Neural crest cell (in vitro differentiated cells): ENCODE measurements around the gene ARL6IP5. TPM values are rescaled to one million over a fixed set of nuclear protein-coding genes. Genes with fewer than 3 reads are reported as not detected.

Experiments used
- DNase-seq: peaks from one replicate; pipeline ENCODE4 v3.0.0; 2021; ENCODE audit warnings: low read depth, mixed read lengths, low spot score
- H3K27ac Mint-ChIP-seq: one replicate; pipeline ENCODE4 v1.8.0; 2021; ENCODE audit warnings: mild to moderate bottlenecking, mixed read lengths; ENCODE audit not compliant: unreplicated experiment
- H3K27me3 Mint-ChIP-seq: 2 replicates; pipeline ENCODE4 v1.8.0; 2021; ENCODE audit warnings: low read depth, mild to moderate bottlenecking, mixed read lengths
- H3K36me3 Mint-ChIP-seq: 2 replicates; pipeline ENCODE4 v1.8.0; 2021; ENCODE audit warnings: low read depth, mild to moderate bottlenecking, mixed read lengths
- H3K4me1 Mint-ChIP-seq: 2 replicates; pipeline ENCODE4 v1.8.0; 2021; ENCODE audit warnings: mixed read lengths
- H3K4me3 Mint-ChIP-seq: one replicate; pipeline ENCODE4 v1.8.0; 2021; ENCODE audit warnings: mild to moderate bottlenecking, mixed read lengths
- H3K9me3 Mint-ChIP-seq: 2 replicates; pipeline ENCODE4 v1.8.0; 2021; ENCODE audit warnings: mixed read lengths
- microRNA-seq: library from miRNA; unstranded; fragments of <30 nt; microRNA quantifications from one replicate; pipeline ENCODE4, GENCODE V29; 2020
- total RNA-seq: library from RNA; stranded (reverse); gene quantifications from 2 replicates; pipeline ENCODE4 v1.2.1, GENCODE V29; 2021
- TF ChIP-seq, protein P1 (sequence below): fragments of 200-600 bp; sonication (generic); conservative IDR thresholded peaks from 2 replicates; pipeline ENCODE4 v1.5.0; 2021; ENCODE audit warnings: antibody characterized with exemption, mild to moderate bottlenecking

ARL6IP5 gene
- total RNA-seq, 1 donor from 2014 or later: 59.9 TPM

DNA sequence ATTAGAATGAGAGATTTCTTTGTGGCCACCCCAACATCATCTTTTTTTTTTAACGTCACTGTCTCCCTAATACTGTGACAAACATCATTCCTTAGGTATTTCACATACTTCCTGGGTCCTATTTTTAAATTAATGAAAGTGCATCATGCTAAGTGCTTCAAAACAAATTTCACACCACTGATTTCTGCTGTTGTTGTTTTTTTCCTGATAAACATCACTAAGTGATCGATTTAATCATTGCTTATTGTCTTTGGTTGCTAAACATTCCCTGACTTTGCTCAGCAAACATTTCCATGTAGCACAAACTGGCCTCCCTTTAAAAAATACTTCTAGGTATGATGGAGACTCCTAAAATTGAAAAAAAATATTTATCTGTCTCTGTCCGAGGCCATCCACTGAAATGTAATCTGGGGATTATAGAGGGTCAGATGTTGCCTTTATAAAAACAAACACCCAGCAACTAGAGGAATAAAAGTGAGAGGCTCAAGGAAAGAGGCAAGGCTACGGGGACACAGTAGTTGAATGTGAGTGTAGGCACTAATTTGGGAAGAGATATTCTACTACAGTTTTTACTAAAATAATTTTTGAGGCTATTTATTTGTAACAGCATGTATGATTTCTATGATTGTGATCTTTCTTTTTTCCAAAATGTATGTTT is 58.2 kb downstream of the ARL6IP5 start:
- Mint-ChIP-seq H3K4me1 (peaks cover 15% of the 10 kb centered on the region), H3K4me3 (no peak overlapping the region), H3K36me3 (no peaks in the 10 kb centered on the region), H3K9me3 (no peaks in the 10 kb centered on the region), H3K27me3 (no peaks in the 10 kb centered on the region), H3K27ac (no peak overlapping the region)
- DNase-seq: no peak
- TF ChIP-seq, protein P1, sequence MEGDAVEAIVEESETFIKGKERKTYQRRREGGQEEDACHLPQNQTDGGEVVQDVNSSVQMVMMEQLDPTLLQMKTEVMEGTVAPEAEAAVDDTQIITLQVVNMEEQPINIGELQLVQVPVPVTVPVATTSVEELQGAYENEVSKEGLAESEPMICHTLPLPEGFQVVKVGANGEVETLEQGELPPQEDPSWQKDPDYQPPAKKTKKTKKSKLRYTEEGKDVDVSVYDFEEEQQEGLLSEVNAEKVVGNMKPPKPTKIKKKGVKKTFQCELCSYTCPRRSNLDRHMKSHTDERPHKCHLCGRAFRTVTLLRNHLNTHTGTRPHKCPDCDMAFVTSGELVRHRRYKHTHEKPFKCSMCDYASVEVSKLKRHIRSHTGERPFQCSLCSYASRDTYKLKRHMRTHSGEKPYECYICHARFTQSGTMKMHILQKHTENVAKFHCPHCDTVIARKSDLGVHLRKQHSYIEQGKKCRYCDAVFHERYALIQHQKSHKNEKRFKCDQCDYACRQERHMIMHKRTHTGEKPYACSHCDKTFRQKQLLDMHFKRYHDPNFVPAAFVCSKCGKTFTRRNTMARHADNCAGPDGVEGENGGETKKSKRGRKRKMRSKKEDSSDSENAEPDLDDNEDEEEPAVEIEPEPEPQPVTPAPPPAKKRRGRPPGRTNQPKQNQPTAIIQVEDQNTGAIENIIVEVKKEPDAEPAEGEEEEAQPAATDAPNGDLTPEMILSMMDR: no peak

DNA sequence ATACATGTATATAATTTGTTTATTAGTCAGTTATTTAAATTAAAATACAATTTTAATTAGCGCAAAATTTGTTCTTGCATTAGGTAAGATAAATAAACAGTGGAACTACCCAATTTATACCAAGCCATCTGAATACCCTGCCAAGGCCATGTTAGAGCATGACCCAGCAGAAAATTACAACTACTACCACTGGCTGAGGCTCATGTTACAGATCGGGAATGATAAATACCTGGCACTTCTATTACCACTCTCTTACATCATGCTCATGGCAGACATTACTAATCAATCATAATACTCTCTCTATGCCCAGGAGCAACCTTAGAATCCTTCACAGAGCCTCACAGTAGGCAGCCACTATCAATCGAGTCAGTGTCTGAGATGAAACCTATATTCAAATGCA is 58.9 kb downstream of the ARL6IP5 start:
- no peaks in the 10 kb centered on the region for H3K27me3 Mint-ChIP-seq

DNA sequence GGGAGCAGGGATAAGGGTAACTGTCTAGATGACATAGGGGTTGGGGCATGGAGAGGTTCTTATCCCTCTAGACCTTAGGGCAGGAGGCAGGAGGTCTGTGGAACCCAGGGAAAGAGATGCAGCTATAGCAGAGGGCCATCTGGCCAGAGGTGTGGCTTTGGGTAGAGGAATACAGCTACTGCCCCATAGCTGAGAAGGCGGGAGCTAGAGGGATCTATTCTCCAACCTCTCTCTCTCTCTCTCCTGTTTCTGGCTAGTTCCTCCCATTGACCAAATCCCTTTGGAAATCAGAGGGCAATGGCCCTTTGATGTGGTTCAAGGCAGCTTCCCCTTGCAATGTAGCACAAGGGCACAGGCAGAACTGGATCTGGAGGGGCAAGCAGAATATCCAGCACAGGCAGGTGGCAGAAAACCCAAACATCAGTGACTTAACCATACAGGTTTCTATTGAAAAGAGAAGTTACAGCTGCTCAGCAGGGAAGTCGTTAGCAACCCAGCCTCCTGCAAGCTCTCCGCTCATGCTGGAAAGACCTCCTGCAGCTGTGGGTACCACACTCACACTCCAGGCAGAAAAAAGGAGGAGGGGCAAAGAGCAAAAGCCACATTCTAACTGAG is 60.0 kb downstream of the ARL6IP5 start:
- H3K27me3 Mint-ChIP-seq: no peaks in the 10 kb centered on the region
- no peak for DNase-seq
- H3K4me3 Mint-ChIP-seq: no peak overlapping the region
- H3K4me1 Mint-ChIP-seq: peaks cover 15% of the 10 kb centered on the region
- no peak overlapping the region for H3K27ac Mint-ChIP-seq
- H3K9me3 Mint-ChIP-seq: no peaks in the 10 kb centered on the region
- no peaks in the 10 kb centered on the region for H3K36me3 Mint-ChIP-seq
- TF ChIP-seq, protein P1: no peak

More for the DNA sequence above, 58.9 kb downstream of the ARL6IP5 start:
- Mint-ChIP-seq H3K4me3 (no peak overlapping the region), H3K9me3 (no peaks in the 10 kb centered on the region), H3K36me3 (no peaks in the 10 kb centered on the region), H3K27ac (no peak overlapping the region), H3K4me1 (peaks cover 15% of the 10 kb centered on the region)
- DNase-seq: no peak
- TF ChIP-seq, protein P1: no peak

DNA sequence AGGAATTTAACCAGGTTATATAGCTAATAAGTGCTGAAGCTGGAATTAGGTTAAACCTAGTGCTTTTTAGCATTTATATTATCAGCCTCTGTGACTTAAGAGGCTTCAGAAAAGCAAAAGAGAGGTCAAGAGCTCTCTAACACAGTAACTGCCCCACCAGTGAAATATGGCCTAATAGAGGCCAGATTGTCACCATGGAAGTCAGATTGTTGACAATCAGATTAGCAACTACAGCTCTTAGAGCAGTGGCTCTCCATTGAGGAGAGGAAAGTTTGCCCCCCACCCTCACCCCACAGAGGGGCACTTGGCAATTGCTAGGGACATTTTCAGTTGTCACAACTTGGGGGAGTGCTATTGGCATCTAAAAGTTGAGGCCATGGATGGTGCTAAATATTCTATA is 61.0 kb downstream of the ARL6IP5 start:
- Mint-ChIP-seq H3K9me3 (no peaks in the 10 kb centered on the region), H3K27me3 (no peaks in the 10 kb centered on the region), H3K4me1 (peaks cover 15% of the 10 kb centered on the region), H3K4me3 (no peak overlapping the region), H3K27ac (no peak overlapping the region), H3K36me3 (no peaks in the 10 kb centered on the region)
- no peak for DNase-seq
- TF ChIP-seq, protein P1: no peak

DNA sequence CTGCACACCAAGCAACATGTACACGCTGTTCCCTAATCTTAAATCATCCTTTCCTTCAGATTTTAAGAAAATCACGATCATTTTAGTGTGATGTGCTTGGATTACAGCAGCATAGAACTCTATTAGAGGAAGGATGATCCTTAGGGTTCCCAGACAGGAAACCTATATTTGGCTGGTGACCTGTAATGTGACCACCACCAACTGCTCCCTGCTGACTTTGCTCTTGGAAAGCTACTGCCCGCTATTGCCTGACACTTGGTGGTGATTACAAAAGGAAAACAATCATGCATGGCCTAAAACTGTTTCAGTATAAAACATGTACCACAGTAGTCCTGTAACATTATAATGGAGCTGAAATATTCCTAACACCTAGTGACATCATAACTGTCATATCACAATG is 64.8 kb downstream of the ARL6IP5 start:
- DNase-seq: no peak
- H3K4me1 Mint-ChIP-seq: peaks cover 6% of the 10 kb centered on the region
- H3K27ac Mint-ChIP-seq: peak overlapping the region; percentile 5
- no peaks in the 10 kb centered on the region for H3K36me3 Mint-ChIP-seq
- no peaks in the 10 kb centered on the region for H3K9me3 Mint-ChIP-seq
- no peaks in the 10 kb centered on the region for H3K27me3 Mint-ChIP-seq
- no peak overlapping the region for H3K4me3 Mint-ChIP-seq
- TF ChIP-seq, protein P1: no peak

Small RNAs within 50 kb of the gene (microRNA-seq; reads per million reads assigned to microRNA genes)
- gene MIR3136: 3.6 reads per million

Other genes starting within 250 kb of the ARL6IP5 start
- gene TAFA4, start 152.4 kb upstream of the ARL6IP5 start, total RNA-seq: 0.72 and 1.6 TPM in 2 replicates
- gene EOGT, start 71.3 kb upstream of the ARL6IP5 start, total RNA-seq: 16.2 and 18.6 TPM in 2 replicates
- gene TMF1, start 32.6 kb upstream of the ARL6IP5 start, total RNA-seq: 18.5 and 21.3 TPM in 2 replicates
- 75.6 and 78.8 TPM in 2 replicates for gene UBA3, start 4.6 kb upstream of the ARL6IP5 start, total RNA-seq
- 3.8 and 4.2 TPM in 2 replicates for gene LMOD3, start 37.7 kb downstream of the ARL6IP5 start, total RNA-seq